Endodermal cell (in vitro differentiated cells): ENCODE measurements around the gene CAPN9. TPM values are rescaled to one million over a fixed set of nuclear protein-coding genes. Genes with fewer than 3 reads are reported as not detected.

Experiments used
- DNase-seq: peaks from one replicate; pipeline ENCODE4 v3.0.0-alpha.2; 2017
- H3K27ac ChIP-seq: 2 replicates; pipeline ENCODE4 v1.5.1; 2013; ENCODE audit warnings: mild to moderate bottlenecking, low read depth, low read length, moderate library complexity
- H3K27me3 ChIP-seq: 2 replicates; pipeline ENCODE4 v1.6.1; 2013; ENCODE audit warnings: mild to moderate bottlenecking, low read length, moderate library complexity; ENCODE audit not compliant: insufficient read depth, control insufficient read depth, poor library complexity, severe bottlenecking
- H3K36me3 ChIP-seq: 2 replicates; pipeline ENCODE4 v1.7.0; 2013; ENCODE audit warnings: mild to moderate bottlenecking, low read length, moderate library complexity; ENCODE audit not compliant: control insufficient read depth, insufficient read depth
- H3K4me1 ChIP-seq: one replicate; pipeline ENCODE4 v1.7.0; 2013; ENCODE audit warnings: low read length; ENCODE audit not compliant: control insufficient read depth, insufficient read depth
- H3K4me3 ChIP-seq: 2 replicates; pipeline ENCODE4 v1.5.1; 2013; ENCODE audit warnings: mild to moderate bottlenecking, low read length, moderate library complexity
- H3K9ac ChIP-seq: 2 replicates; pipeline ENCODE4 v1.6.1; 2013; ENCODE audit warnings: mild to moderate bottlenecking, low read length, moderate library complexity; ENCODE audit not compliant: poor library complexity, severe bottlenecking; ENCODE audit errors: extremely low read depth
- H3K9me3 ChIP-seq: 2 replicates; pipeline ENCODE4 v1.6.1; 2013; ENCODE audit warnings: mild to moderate bottlenecking, low read length, moderate library complexity; ENCODE audit not compliant: control insufficient read depth
- H3K27ac Mint-ChIP-seq: 2 replicates; pipeline ENCODE4 v1.8.0; 2020; ENCODE audit warnings: mixed read lengths
- H3K27me3 Mint-ChIP-seq: 2 replicates; pipeline ENCODE4 v1.8.0; 2021; ENCODE audit warnings: mild to moderate bottlenecking, mixed read lengths; ENCODE audit not compliant: insufficient read depth
- H3K36me3 Mint-ChIP-seq: 2 replicates; pipeline ENCODE4 v1.8.0; 2020; ENCODE audit warnings: low read depth, mixed read lengths
- H3K4me1 Mint-ChIP-seq: 2 replicates; pipeline ENCODE4 v1.8.0; 2020; ENCODE audit warnings: mixed read lengths
- H3K4me3 Mint-ChIP-seq: 2 replicates; pipeline ENCODE4 v1.8.0; 2020; ENCODE audit warnings: mild to moderate bottlenecking, moderate library complexity, mixed read lengths
- H3K9me3 Mint-ChIP-seq: 2 replicates; pipeline ENCODE4 v1.8.0; 2020; ENCODE audit warnings: mild to moderate bottlenecking, mixed read lengths
- WGBS, 2 experiments: methylation state at CpG; one replicate each; pipeline versions ENCODE4 v1.1.5 to v1.1.7; 2013; ENCODE audit warnings: missing lambda C conversion rate in 2 of 2, mixed read lengths in 1 of 2; ENCODE audit not compliant: insufficient coverage in 1 of 2, insufficient read length in 1 of 2; 5-methylcytosine and 5-hydroxymethylcytosine counted together
- total RNA-seq, 2 donors: library from RNA; stranded (reverse); fragmentation: NEBNext Ultra II Directional in 1 of 2; extraction: Animal tissue kit (Norgen Biotek cat#: 25700) in 1 of 2; gene quantifications; 2 replicates in 1 of 2; 3 replicates in 1 of 2; pipeline ENCODE4 v1.2.1, GENCODE V29; 2021
- TF ChIP-seq, protein P1 (sequence below): fragments of 200-600 bp; sonication (generic); conservative IDR thresholded peaks from 2 replicates; pipeline ENCODE4 v1.5.0; 2021; ENCODE audit warnings: antibody characterized with exemption, mild to moderate bottlenecking

Gene CAPN9
- total RNA-seq, 2 donors from 2014 or later = 1.1 TPM

DNA sequence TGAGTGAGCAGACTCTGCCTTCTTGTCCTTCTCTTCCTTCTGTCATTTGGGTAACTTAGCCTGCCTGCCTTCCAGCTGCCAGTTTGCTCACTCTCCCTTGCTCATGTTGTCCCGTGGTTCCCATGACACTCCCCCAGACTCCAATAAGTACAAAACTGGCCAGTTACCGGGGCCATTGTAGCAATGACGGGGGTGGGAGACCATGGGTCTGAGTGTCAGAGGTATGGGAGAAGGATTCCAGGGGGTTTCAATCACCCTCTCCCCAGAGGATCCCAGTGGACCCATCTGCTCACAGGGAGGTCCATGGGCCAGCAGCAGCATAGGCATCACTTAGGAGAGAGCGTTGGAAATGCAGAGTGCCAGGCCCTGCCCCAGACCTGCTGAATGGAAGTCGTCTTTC lies 51.3 kb downstream of the CAPN9 start:
- Mint-ChIP-seq H3K27me3 (peaks cover 43% of the 10 kb centered on the region), H3K36me3 (no peaks in the 10 kb centered on the region), H3K9me3 (no peaks in the 10 kb centered on the region), H3K4me1 (no peaks in the 10 kb centered on the region), H3K4me3 (no peak overlapping the region), H3K27ac (no peak overlapping the region)
- Histone ChIP-seq H3K4me3 (no peak overlapping the region), H3K36me3 (no peaks in the 10 kb centered on the region), H3K27ac (no peak overlapping the region), H3K9ac (no peak overlapping the region), H3K27me3 (no peaks in the 10 kb centered on the region), H3K9me3 (no peaks in the 10 kb centered on the region), H3K4me1 (peaks cover 4% of the 10 kb centered on the region)
- peak; percentile 22 for DNase-seq
- TF ChIP-seq, protein P1, sequence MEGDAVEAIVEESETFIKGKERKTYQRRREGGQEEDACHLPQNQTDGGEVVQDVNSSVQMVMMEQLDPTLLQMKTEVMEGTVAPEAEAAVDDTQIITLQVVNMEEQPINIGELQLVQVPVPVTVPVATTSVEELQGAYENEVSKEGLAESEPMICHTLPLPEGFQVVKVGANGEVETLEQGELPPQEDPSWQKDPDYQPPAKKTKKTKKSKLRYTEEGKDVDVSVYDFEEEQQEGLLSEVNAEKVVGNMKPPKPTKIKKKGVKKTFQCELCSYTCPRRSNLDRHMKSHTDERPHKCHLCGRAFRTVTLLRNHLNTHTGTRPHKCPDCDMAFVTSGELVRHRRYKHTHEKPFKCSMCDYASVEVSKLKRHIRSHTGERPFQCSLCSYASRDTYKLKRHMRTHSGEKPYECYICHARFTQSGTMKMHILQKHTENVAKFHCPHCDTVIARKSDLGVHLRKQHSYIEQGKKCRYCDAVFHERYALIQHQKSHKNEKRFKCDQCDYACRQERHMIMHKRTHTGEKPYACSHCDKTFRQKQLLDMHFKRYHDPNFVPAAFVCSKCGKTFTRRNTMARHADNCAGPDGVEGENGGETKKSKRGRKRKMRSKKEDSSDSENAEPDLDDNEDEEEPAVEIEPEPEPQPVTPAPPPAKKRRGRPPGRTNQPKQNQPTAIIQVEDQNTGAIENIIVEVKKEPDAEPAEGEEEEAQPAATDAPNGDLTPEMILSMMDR = no peak
- 92 to 100% methylated on average over 2 to 5 of the region's 5 CpGs for WGBS, 2 experiments

DNA sequence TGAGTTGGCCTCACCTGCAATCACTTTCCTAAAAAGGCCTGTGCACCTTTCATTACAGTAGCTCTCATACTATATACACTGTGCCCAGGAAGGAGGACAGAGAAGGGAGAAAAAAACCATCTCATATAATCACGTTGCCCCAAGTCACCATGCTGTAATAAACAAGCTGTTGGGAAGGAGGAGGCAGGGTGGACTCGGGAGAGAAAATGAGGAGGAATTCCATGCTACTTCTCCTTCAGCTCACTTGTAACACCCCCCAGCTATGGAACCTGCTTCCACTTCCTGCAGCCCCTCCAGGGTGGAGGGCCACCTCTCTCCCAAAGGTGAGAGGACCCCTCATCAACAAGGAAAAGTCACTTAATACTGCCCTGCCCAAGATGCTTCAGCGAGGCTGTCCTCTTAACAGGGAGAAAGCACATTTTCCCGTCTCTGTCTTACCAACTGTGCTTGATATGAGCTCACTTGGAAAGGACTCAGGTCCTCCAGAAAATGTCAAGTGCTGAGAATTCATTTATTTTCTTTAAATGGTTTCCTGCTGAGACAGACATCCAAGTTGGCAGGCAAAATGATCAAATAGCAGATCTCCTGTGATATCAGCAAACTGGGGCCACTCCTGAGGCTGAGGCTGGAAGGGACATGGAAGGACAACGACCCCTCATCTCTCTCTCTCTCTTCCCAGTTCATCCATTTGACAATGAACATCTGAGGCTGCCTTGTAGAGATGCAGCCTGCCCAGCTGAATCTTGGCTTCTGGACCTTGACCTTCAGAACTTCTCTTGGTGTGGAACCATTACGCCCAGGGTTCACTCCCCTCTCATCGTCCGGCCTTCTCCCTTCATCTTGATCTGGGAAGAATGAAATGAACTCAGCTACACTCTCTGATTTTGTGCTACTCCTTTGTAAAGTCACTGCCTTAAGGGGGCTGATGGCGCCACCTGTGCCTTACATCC lies 54.0 kb downstream of the CAPN9 start:
- Histone ChIP-seq H3K27ac (no peak overlapping the region), H3K9me3 (no peaks in the 10 kb centered on the region), H3K36me3 (no peaks in the 10 kb centered on the region), H3K27me3 (no peaks in the 10 kb centered on the region), H3K4me1 (no peaks in the 10 kb centered on the region), H3K9ac (no peak overlapping the region), H3K4me3 (no peak overlapping the region)
- Mint-ChIP-seq H3K27me3 (peaks cover 39% of the 10 kb centered on the region), H3K4me1 (no peaks in the 10 kb centered on the region), H3K4me3 (no peak overlapping the region), H3K9me3 (no peaks in the 10 kb centered on the region), H3K27ac (no peak overlapping the region), H3K36me3 (no peaks in the 10 kb centered on the region)
- WGBS, 2 experiments = 88 to 93% methylated on average over 6 to 7 of the region's 9 CpGs
- peak; percentile 14 for DNase-seq
- TF ChIP-seq, protein P1 = peak; percentile 19

DNA sequence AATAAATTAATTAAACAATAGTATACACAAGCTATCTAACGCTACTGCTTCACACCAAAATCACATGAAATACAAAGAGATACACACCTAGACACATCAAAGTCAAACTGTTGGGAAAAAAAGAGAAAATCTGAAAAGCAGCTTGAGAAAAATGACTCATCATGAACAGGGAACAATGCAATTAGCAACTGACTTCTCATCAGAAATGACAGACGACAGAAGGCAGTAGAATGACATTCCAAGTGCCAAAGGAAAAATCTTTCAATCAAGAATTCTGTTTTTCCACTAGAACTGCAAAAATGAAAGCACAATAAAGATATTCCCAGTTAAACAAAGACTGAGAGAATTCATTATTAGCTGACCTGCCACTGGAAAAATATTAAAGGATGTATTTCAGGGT lies 57.2 kb downstream of the CAPN9 start:
- DNase-seq = no peak
- H3K4me3 Mint-ChIP-seq = no peak overlapping the region
- no peaks in the 10 kb centered on the region for H3K4me1 ChIP-seq
- TF ChIP-seq, protein P1 = no peak
- H3K27me3 Mint-ChIP-seq = peaks cover 32% of the 10 kb centered on the region
- H3K9ac ChIP-seq = no peak overlapping the region
- no peaks in the 10 kb centered on the region for H3K27me3 ChIP-seq
- no peak overlapping the region for H3K27ac ChIP-seq
- 85% methylated on average over 2 of the region's 2 CpGs; no CpG with 5 or more reads in 1 of the 2 experiments for WGBS, 2 experiments
- H3K4me3 ChIP-seq = no peak overlapping the region
- H3K4me1 Mint-ChIP-seq = no peaks in the 10 kb centered on the region
- no peaks in the 10 kb centered on the region for H3K9me3 Mint-ChIP-seq
- H3K36me3 ChIP-seq = no peaks in the 10 kb centered on the region
- no peak overlapping the region for H3K27ac Mint-ChIP-seq
- no peaks in the 10 kb centered on the region for H3K36me3 Mint-ChIP-seq
- no peaks in the 10 kb centered on the region for H3K9me3 ChIP-seq
